GM21367 (cell line): Measurements from ENCODE around the gene XPO4.

Source experiments
- ATAC-seq: cut with Tn5 transposase; IDR thresholded peaks from one replicate; pipeline ENCODE4 v1.9.1; 2021; ENCODE audit not compliant: unreplicated experiment

The XPO4 gene

DNA sequence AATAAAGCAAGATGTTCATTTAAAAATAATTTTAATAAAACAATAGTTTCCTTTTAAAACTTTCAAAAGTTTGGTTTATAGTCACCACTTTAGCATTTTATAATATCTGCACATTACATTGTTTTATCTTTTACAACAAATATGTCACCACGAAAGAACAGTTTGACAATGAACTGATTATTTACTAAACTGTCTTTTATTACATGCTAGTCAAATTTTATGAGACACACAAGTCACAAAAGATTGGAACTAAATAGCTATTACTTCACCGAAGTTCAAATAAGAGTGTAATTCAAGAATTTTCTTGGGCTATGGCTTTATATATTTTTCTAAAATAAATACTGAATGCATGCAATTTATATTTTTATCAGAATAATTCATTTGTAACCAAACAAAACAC is 71.3 kb downstream of the XPO4 start:
- ATAC-seq = no peak

DNA sequence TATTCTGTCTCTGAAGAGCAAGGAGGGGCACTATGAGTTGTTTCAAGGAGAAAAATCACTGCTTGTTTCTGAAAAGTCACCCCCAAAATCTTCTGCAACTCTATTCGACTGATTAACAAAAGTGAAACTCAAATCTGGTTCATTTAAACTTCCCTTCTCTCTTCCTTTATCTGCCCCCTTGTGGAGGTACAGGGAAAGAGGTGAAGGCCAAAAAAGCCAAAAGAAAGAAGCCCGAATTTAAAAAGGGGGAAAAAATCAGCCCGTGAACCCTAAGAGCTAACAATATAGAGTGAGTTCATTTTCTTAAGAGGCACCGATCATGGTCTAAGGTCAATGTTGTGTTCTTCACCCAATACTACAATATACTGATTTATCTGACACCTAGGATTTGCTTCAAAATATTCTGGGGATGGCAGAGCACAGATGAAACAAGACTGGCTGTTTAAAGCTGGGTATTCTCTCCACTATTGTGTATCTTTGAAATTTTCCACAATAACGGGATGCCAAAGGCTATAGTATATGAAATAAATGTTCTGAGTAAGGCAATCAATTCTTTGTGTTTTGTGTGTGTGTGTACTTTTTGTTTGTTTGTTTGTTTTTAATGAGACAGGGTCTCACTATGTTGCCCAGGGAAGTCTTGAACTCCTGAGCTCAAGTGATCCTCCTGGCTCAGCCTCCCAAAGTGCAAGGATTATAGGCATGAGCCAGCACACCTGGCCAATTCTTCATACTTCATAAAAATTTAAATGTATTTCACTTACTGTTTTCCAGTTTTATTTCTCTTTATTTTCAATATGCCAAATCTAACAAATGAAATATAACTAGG is 73.8 kb downstream of the XPO4 start:
- ATAC-seq = no peak

DNA sequence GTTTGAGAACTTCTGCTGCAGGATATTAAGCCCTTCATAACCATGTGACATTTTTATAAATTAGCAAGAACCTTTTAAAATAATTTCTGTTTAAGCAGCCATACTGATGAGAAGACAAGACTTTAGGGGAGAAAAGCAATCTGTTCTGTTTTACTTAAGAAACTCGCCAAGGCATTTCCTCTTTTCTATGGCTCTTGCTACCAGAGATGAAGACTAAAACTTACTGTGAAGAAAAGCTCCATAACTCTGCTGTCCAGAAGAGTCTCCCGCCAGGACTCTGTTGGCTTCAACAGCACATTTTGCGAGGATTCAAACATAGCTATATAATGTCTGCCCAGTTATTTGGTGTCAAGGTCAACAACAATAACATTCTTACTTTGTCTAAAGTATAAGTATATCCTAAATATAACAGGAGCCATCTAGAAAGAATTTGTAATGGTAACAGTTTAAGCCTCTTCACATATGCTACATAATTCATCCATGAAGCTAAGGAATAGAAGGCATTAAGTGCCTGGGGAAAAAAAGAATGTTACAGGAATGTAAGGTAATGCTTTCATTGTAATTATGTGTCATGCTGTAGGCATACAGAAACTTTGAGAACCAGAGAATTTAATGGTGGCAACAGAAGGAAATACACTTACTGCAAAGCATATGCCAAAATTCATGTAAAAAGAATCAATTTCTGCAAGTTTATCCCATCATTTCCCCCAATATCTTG is 75.5 kb downstream of the XPO4 start:
- ATAC-seq = no peak

- ATAC-seq = no peak
These were observed 76.2 kb downstream of the XPO4 start for GRCh38 chr13:20826301-20826700.

DNA sequence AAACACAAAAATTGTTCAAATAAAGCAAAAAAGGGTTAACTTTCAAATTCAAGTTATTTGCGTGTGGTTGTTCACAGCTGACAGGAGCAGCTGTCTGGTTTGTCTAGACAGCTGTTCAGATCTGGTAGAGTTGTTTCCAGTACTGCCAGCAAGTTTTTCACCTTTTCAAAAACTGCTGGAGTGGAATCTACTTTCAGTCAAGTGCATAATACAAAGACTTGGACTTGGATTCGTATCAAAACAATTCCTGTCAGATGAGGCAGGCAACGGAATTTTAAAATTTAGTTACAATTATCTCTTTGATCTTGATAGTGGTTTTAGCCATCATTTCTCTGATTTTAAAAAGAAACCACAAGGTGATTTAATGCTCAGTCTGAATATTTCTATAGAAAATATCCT is 77.1 kb downstream of the XPO4 start:
- no peak for ATAC-seq

- ATAC-seq = no peak
These were observed 77.6 kb downstream of the XPO4 start for GRCh38 chr13:20824762-20825476.

DNA sequence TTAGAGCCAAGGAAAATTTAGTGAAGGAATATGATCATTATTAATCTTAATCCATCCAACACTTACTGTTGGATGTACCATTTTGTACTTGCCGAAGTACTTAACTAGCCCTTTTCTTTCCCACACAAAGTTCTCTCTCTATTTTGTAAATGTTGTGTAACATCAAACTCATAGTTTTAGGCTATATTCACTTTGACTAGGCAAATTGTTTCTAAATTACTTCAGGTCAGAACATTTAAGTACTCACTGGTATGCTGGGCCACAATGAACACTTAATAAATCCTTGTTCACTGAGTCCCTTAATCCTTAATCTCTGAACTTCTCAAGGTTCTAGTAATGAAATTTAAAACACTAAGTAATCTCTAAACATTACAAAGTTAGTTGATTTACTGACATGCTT is 79.5 kb downstream of the XPO4 start:
- no peak for ATAC-seq

- no peak for ATAC-seq
These were observed 80.1 kb downstream of the XPO4 start for GRCh38 chr13:20822406-20822805.

DNA sequence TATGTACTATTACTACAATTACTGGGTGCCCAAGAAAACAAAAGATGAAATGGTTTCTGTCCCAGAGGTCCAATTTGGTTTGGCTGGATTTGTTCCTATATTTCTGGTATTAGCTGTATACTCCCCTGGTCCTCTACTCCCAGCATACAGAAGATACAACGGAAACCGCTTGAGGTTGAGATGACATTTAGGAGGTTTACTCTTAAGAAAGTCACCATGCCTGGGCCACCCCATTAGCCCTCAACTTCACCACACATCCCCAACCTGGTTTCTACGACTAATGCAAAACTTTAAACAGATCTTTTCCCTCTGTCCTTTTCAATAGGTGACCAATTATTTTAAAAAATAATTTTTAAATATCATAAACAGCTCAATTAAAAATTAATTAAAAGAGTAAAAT is 82.8 kb downstream of the XPO4 start:
- ATAC-seq = no peak

GRCh38 chr13:20815464-20815863 is 87.1 kb downstream of the XPO4 start:
- no peak for ATAC-seq

GRCh38 chr13:20814224-20814910 is 88.2 kb downstream of the XPO4 start:
- ATAC-seq = no peak

DNA sequence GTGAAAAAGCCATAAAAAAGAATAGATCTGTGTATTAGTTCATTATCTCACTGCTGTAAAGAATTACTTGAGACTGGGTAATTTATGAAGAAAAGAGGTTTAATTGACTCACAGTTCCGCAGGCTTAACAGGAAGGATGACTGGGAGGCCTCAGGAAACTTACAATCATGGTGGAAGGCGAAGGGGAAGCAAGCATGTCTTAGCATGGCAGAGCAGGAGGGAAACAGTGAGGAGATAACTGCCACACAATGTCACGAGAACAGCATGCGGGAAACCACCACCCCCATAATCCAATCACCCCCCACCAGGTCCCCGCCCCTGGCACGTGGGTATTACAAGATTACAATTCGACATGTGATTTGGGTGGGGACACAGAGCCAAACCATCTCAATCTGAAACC is 89.7 kb downstream of the XPO4 start:
- no peak for ATAC-seq

DNA sequence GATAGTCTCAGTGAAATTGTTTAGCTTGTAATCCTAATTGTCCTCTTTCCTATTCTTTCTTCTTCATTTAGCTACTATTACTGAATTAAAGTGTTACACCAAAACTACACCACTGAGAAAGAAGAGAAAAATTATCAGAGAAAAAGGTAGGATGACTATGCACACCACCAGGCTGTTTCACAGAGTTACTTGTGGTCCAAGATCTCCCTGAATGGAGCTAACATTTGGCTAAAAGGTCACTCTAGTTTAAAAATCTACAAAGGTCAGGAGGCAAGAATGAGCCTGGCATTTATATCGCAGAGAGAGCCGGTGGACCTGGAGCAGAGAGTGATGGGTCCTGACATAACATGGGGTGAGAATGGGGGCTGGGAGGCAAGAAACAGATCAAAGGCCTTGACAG is 91.7 kb downstream of the XPO4 start:
- no peak for ATAC-seq

- ATAC-seq = no peak
These were observed 93.7 kb downstream of the XPO4 start for GRCh38 chr13:20808874-20809273.

DNA sequence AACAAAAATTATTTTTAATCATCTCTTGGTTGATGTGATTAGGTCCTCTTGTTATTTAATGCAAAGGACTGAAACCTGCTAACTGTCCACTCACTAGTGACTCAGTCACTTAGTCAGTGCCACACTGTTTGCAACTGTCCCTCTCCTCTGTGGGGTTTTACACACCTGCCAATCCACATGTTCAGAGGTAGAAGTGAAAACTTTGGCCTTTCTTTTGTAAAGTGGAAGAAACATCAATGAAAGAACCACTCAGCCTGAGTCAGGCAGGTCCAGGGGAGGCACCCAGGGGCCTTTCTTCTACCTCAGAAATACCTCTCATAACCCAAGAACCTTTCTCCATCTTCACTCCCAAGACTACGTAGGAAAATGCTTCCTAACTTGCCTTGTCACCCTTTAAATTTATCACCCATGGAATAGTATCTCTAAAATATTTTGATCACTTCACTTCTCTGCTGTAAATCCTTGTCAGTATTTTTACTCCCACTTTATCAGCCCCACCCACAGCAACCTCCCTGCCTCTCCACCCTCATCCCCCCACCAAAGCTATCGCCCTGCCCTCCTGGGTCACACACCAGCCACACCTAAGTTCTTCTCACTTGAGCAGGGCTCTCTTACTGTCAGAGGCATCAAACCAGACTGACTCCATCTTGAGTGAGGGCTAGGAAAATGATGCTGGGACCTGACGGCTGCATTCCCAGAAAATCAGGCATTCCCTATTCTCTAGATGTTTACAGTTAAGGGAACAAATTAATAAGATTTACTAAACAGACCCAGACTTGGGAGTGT is 99.2 kb downstream of the XPO4 start:
- no peak for ATAC-seq

DNA sequence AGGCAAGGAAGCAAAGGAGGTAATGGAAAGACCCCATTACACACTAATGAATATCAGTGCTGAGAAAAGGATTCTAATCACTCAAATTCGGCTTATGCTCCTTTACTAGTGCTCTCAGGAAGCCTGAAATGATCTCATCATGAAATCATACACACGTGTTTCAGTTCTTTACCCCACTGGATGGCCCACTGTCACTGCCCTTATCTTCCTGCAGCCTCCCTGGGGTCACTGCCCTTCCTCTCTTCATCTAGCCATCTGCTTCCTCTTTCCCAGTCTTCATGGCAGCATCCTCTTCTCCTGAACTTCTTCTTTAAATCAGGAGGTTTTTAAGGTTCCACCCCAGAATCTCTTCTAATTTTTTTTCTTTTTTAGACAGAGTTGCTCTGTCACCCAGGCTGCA is 100.8 kb downstream of the XPO4 start:
- ATAC-seq = no peak

GRCh38 chr13:20799726-20800416 is 102.7 kb downstream of the XPO4 start:
- ATAC-seq = no peak

- no peak for ATAC-seq
These were observed 104.5 kb downstream of the XPO4 start for GRCh38 chr13:20798027-20798426.

DNA sequence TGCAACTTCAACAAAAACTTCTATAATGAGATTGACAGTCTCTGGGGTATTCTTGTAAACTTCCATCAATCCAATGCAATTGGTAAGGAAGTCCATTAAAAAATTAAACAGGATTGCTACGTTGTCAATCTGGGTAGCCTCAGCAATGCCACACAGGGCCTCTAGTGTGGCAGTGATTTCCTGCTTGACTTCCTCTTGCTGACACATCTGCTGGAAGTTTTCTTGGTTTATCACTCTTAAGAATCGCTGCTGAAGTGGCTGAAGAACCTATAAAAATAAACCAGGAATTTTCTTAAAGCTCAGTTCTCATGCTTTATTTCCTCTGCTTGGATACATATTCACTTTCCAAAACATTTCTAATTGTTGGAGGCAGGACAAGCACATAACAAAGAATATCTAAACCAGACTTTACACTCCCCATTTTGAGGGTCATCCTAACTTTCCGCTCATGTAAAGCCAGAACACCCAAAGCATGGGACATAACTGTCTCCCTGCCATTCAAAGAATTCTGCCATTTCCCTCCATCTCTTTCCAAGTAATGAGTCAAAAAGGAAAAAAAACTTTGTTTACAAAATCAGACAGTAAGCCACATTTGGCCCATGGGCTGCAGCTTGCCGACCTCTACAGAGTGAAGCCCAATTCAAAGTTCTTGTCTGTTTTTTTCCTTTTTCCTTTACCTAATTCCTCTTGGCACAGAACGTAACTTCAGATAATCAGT is 105.6 kb downstream of the XPO4 start:
- no peak for ATAC-seq
